Stomach smooth muscle (tissue), 2 donors: ENCODE data around the gene PREB.

Source experiments
- H3K27ac ChIP-seq: one replicate; pipeline ENCODE4 v1.7.0; 2013; ENCODE audit warnings: mild to moderate bottlenecking, low read length, inconsistent platforms
- H3K27me3 ChIP-seq, 2 donors: one replicate each; pipeline ENCODE4 v1.7.0; 2013; ENCODE audit warnings: low read length in 2 of 2; ENCODE audit not compliant: insufficient read depth in 2 of 2, control insufficient read depth in 1 of 2
- H3K36me3 ChIP-seq, 2 donors: one replicate each; pipeline ENCODE4 v1.7.0; 2013; ENCODE audit warnings: low read length in 2 of 2; ENCODE audit not compliant: control insufficient read depth in 2 of 2, insufficient read depth in 2 of 2
- H3K4me1 ChIP-seq: one replicate; pipeline ENCODE4 v1.7.0; 2013; ENCODE audit warnings: low read length; ENCODE audit not compliant: control insufficient read depth, insufficient read depth
- H3K4me3 ChIP-seq, 2 donors: one replicate each; pipeline ENCODE4 v1.7.0; 2013; ENCODE audit warnings: low read length in 2 of 2
- H3K9ac ChIP-seq, 2 donors: one replicate each; pipeline ENCODE4 v1.7.0; 2013; ENCODE audit warnings: low read length in 2 of 2, mild to moderate bottlenecking in 1 of 2
- H3K9me3 ChIP-seq, 2 donors: one replicate each; pipeline ENCODE4 v1.7.0; 2013; ENCODE audit warnings: low read length in 2 of 2; ENCODE audit not compliant: control insufficient read depth in 2 of 2
- donor health status: healthy.
- donor health status: Pancreatic carcinoma.

Gene PREB

DNA sequence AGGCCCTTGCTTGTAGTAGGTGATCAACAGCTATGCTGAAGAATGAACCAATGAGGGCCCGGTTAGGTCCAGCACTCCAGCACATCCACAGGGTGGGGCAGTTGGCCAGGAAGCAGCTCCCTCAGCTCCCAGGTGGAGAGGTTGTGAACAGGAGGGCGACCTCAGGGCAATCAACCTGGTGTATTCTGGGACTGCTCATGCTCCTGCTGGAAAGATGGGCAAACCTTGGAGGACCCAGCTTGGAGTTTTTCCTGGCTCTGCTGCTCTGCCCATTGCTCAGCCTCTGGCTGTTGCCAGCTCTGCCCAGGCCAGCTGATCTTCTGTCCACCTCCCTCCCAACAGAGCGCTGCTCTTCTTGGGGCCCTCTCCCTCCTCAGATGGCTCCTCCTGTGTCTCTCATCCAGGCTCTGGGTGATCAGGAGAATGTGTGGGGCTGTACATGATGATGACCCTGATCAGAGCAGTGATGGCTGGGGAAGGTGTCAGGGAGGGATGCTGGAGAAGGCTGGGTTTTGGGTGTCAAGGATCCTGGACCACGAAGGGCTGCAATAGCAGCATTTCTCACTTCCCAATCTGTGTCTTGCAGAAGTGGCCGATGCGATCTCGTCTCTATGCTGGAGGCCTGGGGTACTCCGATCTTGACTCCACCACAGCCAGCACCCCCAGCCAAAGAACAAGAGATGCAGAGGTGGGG lies 17.8 kb upstream of the PREB start:
- no peaks in the 10 kb centered on the region for H3K4me1 ChIP-seq
- no peak overlapping the region for H3K9ac ChIP-seq
- peaks cover 0 to 4% of the 10 kb centered on the region in 2 donors for H3K27me3 ChIP-seq
- no peak overlapping the region for H3K27ac ChIP-seq
- no peaks in the 10 kb centered on the region for H3K36me3 ChIP-seq
- H3K4me3 ChIP-seq = no peak overlapping the region
- no peaks in the 10 kb centered on the region for H3K9me3 ChIP-seq

DNA sequence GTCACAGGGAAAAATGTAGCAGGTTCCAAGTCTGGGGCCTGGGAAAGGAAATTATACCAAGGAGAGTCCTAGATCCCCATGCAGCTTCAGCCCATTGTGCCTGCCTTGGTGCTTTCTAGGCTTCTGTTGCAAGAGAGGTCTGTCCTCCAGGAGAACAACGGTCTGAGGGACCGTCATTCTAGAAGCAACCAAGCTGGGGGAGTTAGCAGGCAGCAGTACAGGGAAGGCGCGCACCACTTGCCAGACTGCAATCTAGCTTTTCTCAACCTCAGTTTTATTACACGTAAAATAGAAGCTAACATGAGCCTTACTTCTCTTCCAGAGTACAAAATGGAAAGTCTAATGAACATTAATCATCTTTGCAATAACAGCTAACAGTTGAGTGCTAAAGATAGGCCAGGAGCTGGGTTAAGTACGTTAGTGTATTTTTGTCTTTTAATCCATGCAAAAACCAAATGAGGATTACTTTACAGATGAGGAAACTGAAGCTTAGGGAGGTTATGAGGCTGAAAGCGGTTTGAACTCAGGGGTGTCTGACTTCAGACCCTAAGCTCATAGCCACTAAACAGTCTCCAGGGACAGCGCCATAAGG lies 16.3 kb upstream of the PREB start:
- Histone ChIP-seq H3K9ac (no peak overlapping the region), H3K36me3 (no peaks in the 10 kb centered on the region), H3K9me3 (no peaks in the 10 kb centered on the region), H3K27me3 (peaks cover 0 to 4% of the 10 kb centered on the region in 2 donors), H3K4me1 (no peaks in the 10 kb centered on the region), H3K4me3 (no peak overlapping the region), H3K27ac (no peak overlapping the region)

- Histone ChIP-seq H3K27ac (no peak overlapping the region), H3K4me1 (no peaks in the 10 kb centered on the region), H3K4me3 (no peak overlapping the region), H3K27me3 (peaks cover 0 to 4% of the 10 kb centered on the region in 2 donors), H3K9ac (no peak overlapping the region), H3K9me3 (no peaks in the 10 kb centered on the region), H3K36me3 (no peaks in the 10 kb centered on the region)
Observed at GRCh38 chr2:27149570-27150405, 15.4 kb upstream of the PREB start.

- Histone ChIP-seq H3K27me3 (peaks cover 0 to 4% of the 10 kb centered on the region in 2 donors), H3K9me3 (no peaks in the 10 kb centered on the region), H3K4me3 (no peak within 1 kb of the TSS), H3K9ac (no peak within 1 kb of the TSS), H3K4me1 (no peaks in the 10 kb centered on the region), H3K27ac (no peak within 1 kb of the TSS), H3K36me3 (no peaks in the 10 kb centered on the region)
Observed at GRCh38 chr2:27148801-27149439, 14.5 kb upstream of the PREB start, which contains the start of gene TCF23. Gene TCF23 (plus strand): TSS chr2:27149004. CDS start chr2:27149134, 130 bp downstream.

DNA sequence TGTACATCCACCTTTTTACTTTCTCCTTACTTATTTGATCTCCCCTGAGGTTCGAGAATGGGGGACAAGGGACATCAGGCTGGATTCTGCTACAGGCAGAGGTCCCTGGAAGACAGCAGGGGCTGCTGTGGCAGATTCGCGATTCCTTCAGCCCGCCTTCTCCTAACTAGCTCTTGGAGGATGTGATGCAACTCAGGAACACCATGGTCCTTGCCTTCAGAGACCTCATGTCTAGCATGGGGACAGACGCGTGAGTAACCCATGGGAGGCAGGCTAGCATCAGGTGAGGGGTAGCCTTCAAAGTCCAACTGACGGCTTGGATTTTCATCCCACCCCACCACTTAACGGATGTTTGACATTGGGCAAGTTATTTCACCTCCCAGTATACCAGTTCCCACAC lies 13.5 kb upstream of the PREB start:
- no peak overlapping the region for H3K4me3 ChIP-seq
- no peak overlapping the region for H3K27ac ChIP-seq
- H3K9ac ChIP-seq = no peak overlapping the region

GRCh38 chr2:27145682-27146081 lies 11.2 kb upstream of the PREB start:
- Histone ChIP-seq H3K4me3 (no peak overlapping the region), H3K9me3 (no peaks in the 10 kb centered on the region), H3K27ac (no peak overlapping the region), H3K4me1 (no peaks in the 10 kb centered on the region), H3K9ac (no peak overlapping the region), H3K36me3 (no peaks in the 10 kb centered on the region), H3K27me3 (peaks cover 0 to 2% of the 10 kb centered on the region in 2 donors)

More for the DNA sequence above, 13.5 kb upstream of the PREB start:
- Histone ChIP-seq H3K27me3 (peaks cover 0 to 4% of the 10 kb centered on the region in 2 donors), H3K9me3 (no peaks in the 10 kb centered on the region), H3K36me3 (no peaks in the 10 kb centered on the region), H3K4me1 (no peaks in the 10 kb centered on the region)

- H3K4me1 ChIP-seq = no peaks in the 10 kb centered on the region
- H3K9ac ChIP-seq = no peak overlapping the region
- H3K9me3 ChIP-seq = no peaks in the 10 kb centered on the region
Observed at GRCh38 chr2:27143285-27143684, 8.8 kb upstream of the PREB start.

GRCh38 chr2:27139310-27139709 lies 4.9 kb upstream of the PREB start, which contains the start of gene PRR30:
Gene PRR30 (minus strand): TSS chr2:27139410. CDS start chr2:27138329, 1,081 bp downstream.
- no peaks in the 10 kb centered on the region for H3K27me3 ChIP-seq

More at GRCh38 chr2:27143285-27143684, 8.8 kb upstream of the PREB start:
- Histone ChIP-seq H3K27ac (no peak overlapping the region), H3K4me3 (no peak overlapping the region), H3K27me3 (no peaks in the 10 kb centered on the region), H3K36me3 (no peaks in the 10 kb centered on the region)

GRCh38 chr2:27138111-27138510 lies 3.7 kb upstream of the PREB start:
- Histone ChIP-seq H3K4me3 (no peak overlapping the region), H3K9me3 (no peaks in the 10 kb centered on the region), H3K27ac (no peak overlapping the region), H3K4me1 (peaks cover 10% of the 10 kb centered on the region), H3K27me3 (no peaks in the 10 kb centered on the region), H3K9ac (no peak overlapping the region), H3K36me3 (no peaks in the 10 kb centered on the region)

More at GRCh38 chr2:27139310-27139709, 4.9 kb upstream of the PREB start, which contains the start of gene PRR30:
- Histone ChIP-seq H3K4me1 (no peaks in the 10 kb centered on the region), H3K4me3 (no peak within 1 kb of the TSS), H3K27ac (no peak within 1 kb of the TSS), H3K36me3 (no peaks in the 10 kb centered on the region), H3K9ac (no peak within 1 kb of the TSS), H3K9me3 (no peaks in the 10 kb centered on the region)

DNA sequence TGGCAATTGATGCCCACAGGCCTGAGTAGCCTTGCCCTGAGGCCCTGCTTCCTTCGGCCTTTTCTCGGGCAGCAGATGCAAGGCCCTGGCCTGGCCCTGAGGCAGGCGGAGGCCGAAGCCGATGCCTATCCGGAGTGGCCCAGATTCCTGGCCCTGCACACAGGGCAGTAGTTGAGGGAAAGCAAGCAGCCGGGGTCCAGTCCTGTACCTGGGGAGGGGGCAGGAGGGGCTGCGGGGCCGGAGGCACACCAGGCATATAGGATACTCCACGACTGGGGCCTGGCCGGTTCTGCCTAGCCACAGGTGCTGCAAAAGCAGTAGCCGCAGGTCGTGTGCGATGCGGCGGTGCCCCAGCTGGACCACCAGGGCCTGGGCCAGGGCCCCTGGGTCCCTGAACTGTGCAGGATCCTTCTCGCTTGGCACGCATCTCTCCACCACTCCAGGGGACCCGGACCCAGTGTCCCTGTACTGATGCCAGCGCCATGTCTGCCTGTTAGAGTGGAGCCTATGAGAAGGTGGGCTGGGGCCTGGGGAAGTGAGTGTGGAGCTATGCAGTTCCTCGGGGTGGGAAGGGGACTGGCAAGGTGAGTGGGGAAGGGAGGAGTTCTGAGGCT lies 3.0 kb upstream of the PREB start:
- no peak overlapping the region for H3K9ac ChIP-seq
- no peak overlapping the region for H3K27ac ChIP-seq
- H3K36me3 ChIP-seq = peaks cover 0 to under 1% of the 10 kb centered on the region in 2 donors
- H3K9me3 ChIP-seq = no peaks in the 10 kb centered on the region
- H3K27me3 ChIP-seq = no peaks in the 10 kb centered on the region
- no peak overlapping the region for H3K4me3 ChIP-seq
- peaks cover 16% of the 10 kb centered on the region for H3K4me1 ChIP-seq
